HS-5 (cell line): ENCODE data around the gene ZDHHC4.
A peak's percentile ranks its signal among the peaks of the same experiment; 100 is the strongest.
"Not testable (repeated sequence)": the region's sequence is repeated elsewhere in the genome, so short reads cannot be mapped to it uniquely, and the experiment has no call there.

ENCODE experiments used
- DNase-seq: peaks from one replicate; pipeline ENCODE4 v3.0.0-alpha.2; 2012; ENCODE audit warnings: low read depth

ZDHHC4 gene

GRCh38 chr7:6562106-6562505 is 15.1 kb upstream of the ZDHHC4 start:
- no peak for DNase-seq

GRCh38 chr7:6563936-6564770 is 13.1 kb upstream of the ZDHHC4 start:
- DNase-seq, result no peak

GRCh38 chr7:6565655-6566054 is 11.6 kb upstream of the ZDHHC4 start:
- no peak for DNase-seq

DNA sequence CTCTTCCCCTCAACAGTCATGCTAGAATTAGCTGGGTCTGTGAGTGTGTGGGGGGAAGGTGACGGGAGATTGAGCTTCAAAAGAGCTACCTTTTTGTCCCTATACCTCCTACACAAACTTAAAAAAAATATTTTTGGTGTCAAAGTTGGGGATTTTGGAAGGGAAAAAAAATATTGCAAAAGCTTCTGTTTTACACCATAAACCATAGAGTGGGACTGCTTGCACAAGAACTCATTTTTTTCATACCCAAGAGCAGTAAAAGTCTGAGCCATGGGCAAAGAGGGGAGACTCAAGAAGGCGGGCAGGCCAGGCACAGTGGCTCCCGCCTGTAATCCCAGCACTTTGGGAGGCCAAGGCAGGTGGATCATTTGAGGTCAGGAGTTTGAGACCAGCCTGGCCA is 9.4 kb upstream of the ZDHHC4 start:
- DNase-seq, result no peak

- DNase-seq, result no peak
Measured at GRCh38 chr7:6571160-6571779, 6.0 kb upstream of the ZDHHC4 start.

DNA sequence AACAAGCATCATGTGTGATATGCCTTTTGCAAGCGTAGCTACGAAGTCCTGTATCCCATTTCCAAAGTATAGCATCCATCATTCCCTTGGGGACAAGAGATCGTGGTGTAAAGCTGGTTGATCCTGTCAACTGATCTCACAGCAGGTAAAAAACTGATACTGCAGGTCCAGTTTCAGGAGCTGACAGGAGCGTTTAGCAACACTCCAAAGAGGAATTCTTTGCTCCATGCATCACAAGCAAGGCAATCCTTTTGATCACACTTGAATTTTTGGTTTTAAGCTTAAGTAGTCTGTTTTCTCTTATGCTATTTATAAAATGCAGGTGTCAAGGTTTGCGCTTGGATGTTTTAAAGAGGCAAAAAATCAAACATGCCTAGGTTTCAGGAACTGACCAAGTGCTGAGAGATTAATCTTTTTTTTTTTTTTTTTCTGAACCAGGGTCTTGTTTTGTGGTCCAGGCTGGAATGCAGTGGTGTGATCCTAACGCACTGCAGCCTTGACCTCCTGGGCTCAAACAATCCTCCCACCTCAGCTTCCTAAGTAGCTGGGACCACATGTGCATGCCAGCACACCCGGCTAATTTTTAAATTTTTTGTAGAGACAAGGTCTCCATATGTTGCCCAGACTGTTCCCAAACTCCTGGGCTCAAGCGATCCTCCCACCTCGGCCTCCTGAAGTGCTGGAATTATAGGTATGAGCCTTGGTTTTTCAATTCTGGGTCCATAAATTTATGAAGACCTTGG is 1.8 kb upstream of the ZDHHC4 start:
- DNase-seq, result no peak

DNA sequence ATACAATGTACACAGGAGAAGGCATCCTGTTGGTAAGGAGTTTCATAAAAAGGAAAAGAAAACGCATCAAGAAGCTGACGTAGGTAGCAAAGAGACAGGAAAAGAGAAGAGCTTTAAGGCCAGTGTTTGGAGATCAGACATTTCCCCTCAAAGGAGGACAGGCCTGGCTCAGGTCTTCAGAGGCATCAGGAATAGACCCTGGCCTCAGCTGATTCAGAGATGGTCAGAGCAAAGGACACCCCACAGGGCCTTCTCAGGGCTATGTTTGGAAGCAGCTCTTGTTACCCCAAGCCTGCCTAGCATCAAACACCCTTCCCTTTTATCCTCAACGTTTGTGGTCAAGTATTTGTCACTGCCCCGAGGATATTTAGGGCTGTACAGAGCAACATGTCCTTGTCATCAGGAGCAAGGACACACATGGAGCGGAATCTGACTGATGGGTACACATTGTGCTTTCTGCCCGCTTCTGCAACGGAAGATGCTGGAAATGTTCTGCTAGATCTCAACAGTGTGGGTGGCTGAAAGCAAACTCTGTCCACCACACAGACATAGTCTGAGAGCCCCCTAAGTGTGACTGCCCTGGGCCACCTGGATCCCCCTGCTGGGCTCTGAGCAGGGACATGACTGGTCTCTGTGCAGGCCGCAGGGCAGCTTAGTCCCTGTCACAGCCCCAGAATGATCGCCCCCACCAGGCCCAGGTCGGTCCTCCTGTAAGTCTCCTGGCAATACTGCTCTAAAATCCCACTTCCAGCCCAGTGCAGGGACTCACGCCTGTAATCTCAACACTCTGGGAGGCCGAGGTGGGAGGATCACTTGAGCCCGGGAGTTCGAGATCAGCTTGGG is 1.0 kb upstream of the ZDHHC4 start:
- DNase-seq, result no peak

DNA sequence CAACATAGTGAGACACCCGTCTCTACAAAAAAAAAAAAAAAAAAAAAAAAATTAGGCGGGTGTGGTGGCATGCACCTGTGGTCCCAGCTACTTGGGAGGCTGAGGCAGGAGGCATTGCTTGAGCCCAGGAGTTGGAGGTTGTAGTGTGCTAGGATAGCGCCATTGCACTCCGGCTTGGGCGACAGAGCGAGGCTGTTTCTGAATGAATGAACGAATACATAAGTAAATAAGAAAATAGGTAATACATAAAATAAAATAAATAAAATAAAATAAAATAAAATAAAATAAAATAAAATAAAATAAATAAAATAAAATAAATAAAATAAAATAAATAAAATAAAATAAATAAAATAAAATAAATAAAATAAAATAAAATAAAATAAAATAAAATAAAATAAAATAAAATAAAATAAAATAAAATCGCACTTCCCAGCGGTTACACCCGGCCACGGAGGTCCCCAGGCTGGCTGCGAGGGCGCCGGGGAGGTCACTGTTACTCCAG is 336 bp upstream of the ZDHHC4 start:
- DNase-seq, result not testable (repeated sequence)

DNA sequence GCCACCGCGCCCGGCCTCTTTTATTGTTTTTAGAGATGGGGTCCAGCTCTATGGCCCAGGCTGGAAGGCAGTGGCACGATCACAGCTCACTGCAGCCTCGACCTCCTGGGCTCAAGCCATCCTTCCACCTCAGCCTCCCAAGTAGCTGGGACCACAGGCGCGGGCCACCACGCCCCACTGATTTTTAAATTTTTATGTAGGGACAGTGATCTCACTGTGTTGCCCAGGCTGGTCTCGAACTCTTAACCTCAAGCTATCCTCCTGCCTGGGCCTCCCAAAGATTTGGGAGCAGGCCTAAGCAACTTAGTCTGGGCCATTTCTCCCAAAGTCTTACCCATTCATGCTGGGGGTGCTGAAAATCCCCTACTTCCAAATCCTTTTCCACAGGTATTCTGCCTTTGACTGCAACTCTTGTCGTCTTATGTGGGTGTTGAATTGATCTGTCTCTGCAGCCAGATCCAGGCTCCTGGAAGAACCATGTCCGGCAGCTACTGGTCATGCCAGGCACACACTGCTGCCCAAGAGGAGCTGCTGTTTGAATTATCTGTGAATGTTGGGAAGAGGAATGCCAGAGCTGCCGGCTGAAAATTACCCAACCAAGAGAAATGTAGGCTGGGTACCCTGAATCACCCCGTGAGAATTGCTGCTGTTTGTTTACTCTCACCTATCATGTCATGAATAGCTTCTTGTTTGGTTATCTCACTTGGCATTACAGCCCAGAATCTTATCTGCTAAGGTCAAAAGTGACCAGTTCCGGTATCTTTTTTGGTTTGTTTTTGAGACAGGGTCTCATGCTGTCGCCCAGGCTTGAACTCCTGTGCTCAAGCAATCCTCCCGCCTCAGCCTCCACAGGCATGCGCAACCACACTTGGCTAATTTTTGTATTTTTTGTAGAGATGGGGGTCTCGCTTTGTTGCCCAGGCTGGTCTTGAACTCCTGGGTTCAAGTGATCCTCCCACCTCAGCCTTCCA is 1.1 kb downstream of the ZDHHC4 start:
- DNase-seq, result no peak

DNA sequence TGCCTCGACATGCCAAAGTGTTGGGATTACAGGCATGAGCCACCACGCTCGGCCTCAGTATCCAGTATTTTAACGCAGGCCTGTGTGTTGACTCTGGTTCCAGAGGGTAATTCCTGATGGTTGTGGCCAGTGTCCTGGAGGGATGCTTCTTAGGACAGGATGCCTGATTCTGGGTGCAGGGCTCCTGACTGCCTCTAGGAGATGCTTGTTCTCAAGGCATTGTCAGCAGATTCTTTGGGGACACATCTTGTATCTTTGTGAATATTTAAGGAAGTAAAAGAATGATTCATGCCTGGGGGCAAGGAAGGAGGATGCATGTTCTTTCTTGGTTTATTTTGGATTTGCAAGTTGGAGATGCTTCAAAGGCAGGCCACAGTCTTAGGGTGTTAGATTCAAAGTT is 2.2 kb downstream of the ZDHHC4 start:
- no peak for DNase-seq

DNA sequence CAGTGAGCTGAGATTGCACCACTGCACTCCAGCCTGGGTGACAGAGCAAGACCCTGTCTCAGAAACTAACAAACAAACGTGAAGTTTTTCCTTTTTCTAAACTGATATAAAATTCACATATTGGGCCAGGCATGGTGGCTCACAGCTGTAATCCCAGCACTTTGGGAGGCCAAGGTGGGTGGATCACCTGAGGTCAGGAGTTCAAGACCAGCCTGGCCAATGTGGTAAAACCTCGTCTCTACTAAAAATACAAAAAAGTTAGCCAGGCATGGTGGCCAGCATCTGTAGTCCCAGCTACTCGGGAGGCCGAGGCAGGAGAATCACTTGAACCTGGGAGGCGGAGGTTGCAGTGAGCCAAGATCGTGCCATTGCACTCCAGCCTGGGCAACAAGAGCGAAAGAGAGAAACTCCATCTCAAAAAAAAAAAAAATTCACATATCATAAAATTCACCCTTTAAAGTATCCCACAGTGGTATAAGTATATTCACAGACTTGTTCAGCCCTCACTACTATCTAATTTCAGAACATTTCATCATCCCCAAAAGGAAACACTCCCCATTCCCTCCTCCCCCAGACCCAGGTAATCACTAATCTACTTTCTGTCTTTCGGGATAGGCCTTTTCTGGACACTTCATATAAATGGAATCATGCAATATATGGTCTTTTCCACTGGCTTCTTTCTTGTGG is 8.6 kb downstream of the ZDHHC4 start:
- not testable (repeated sequence) for DNase-seq

DNA sequence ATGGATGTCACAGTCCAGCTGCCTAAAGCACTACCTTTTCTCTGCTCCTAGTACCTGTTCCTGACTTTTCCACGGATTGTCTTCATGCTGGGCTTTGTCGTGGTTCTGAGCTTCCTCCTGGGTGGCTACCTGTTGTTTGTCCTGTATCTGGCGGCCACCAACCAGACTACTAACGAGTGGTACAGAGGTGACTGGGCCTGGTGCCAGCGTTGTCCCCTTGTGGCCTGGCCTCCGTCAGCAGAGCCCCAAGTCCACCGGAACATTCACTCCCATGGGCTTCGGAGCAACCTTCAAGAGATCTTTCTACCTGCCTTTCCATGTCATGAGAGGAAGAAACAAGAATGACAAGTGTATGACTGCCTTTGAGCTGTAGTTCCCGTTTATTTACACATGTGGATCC is 11.3 kb downstream of the ZDHHC4 start:
- DNase-seq, result no peak

DNA sequence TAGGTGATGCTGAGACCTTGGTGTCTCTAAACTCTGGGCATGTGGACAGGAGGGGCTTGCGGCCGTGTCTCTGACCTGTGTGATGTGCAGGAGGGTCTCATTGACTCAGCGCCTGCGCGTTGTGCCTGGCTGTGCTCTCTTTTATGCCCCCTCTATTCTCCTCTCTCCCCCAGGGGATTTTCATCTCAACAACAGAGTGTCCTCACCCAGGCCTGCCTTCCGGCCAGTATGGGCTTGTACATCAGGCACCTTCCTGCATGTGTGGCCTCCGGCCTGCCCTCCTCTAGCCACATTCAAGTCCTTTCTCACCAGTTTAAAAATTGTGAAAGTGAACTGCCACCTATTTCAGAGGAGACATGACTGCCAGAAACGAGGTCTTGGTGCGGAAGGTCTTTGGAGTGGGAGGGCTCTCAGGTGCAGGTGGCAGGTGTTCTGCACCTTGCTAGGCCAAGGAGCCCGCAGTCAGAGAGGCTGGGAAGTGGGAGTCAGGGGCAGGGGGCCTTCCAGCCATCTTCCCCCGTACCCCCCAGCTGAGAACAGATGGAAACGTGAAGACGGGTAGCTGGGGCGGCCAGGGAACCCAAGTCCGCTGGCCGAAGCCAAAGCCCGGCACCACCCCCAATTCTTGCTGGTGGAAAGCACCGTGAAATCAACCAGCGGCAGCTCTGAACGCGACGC is 12.0 kb downstream of the ZDHHC4 start:
- no peak for DNase-seq

DNA sequence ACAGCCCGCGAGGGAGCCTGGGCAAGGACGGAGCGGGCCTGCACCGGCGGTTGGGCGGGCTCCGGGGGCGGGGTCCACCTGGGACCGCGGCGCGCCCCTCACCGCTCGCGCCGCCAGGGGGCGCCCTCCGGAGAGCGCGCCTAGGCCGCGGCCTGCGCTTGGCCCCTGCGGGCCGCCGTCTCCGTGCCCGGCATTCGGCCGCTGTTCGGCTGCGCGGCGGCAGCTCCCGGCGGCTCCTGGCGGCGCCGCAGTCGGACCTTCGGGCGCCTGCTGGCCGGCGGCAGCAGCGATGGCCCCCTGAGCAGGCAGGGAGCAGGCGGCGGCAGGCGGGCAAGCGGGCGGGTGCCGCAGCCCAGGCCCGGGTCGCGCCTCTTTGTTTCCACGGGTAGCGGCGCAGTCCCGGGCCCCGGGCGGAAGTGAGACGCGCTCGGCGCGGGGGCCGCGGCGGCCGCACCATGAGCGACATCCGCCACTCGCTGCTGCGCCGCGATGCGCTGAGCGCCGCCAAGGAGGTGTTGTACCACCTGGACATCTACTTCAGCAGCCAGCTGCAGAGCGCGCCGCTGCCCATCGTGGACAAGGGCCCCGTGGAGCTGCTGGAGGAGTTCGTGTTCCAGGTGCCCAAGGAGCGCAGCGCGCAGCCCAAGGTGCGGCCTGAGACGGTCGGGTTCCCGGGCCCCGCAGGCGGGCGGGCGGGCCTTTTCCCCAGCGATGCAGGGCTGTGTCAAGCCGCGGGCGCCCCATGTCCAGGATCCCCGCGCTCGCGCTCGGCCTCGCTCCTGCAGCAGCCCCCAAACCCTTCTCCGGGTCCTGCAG is 12.8 kb downstream of the ZDHHC4 start, which contains the start of gene INTS15:
INTS15 (plus strand) TSS at position 193 of the 816 bp plus-strand sequence; CDS start at position 456, 263 bp downstream.
- DNase-seq, result peak; percentile 53

- peak; percentile 25 for DNase-seq
Measured at GRCh38 chr7:6590645-6591110, 13.4 kb downstream of the ZDHHC4 start.

DNA sequence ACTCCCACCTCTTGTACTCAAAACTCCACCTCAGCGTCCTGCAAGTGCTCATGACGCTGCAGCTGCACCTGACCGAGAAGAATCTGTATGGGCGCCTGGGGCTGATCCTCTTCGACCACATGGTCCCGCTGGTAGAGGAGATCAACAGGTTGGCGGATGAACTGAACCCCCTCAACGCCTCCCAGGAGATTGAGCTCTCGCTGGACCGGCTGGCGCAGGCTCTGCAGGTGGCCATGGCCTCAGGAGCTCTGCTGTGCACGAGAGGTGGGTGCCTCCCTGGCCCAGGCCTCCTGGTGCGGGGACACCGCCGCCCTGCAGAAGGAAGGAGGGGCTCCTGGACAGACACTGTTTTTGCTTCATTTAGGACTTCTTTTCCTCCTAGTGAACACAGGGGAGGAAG is 22.8 kb downstream of the ZDHHC4 start:
- no peak for DNase-seq

- DNase-seq, result no peak
Measured at GRCh38 chr7:6604458-6604857, 27.2 kb downstream of the ZDHHC4 start.

DNA sequence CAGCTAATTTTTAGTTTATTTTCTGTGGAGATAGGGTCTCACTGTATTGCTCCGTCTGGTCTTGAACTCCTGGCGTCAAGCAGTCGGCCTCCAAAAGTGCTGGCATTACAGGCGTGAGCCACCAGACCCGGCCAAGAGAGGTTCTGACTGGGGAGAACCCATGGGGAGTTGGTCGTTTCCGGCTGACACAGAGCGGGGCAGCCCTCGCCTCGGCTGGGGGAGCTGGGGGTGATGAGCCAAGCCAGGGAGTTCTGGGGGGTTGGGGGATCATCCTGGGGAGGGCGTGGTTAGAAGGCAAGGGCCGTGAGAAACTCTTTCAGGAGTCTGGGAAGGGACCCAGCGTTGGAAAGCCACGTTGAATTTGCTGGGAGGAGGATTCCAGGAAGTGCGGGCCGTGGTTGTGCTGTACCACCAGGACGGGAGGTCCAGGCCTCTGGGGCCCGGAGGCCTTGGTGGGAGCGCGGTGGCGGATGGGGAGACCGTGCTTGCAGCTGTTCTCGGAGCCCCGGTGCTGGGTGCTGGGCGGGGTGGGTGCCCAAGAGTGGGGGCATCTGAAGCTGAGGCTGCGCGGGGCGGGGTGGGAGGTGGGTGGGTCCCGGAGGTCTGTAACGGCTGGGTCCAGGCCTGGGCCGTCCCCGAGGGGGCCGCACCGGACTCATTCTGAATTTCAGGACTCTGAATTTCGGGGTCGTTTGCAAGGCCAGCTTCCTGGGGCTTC is 29.8 kb downstream of the ZDHHC4 start:
- DNase-seq, result no peak
